ENCODE results near the gene OR5V1. TPM values are rescaled to one million over a fixed set of nuclear protein-coding genes. Genes with fewer than 3 reads are reported as not detected.
"Not testable (repeated sequence)": the region's sequence is repeated elsewhere in the genome, so short reads cannot be mapped to it uniquely, and the experiment has no call there.

The OR5V1 gene
- total RNA-seq, 1 donor from 2014 or later = not detected

GRCh38 chr6:29388533-29388932 is 19.9 kb upstream of the OR5V1 start:
- CTCF ChIA-PET = no interaction called here
- Mint-ChIP-seq H3K27me3 (peaks cover 24% of the 10 kb centered on the region), H3K36me3 (ENCODE audit: low read depth) (no peaks in the 10 kb centered on the region), H3K9me3 (no peaks in the 10 kb centered on the region), H3K27ac (no peak overlapping the region), H3K4me1 (no peaks in the 10 kb centered on the region), H3K4me3 (no peak overlapping the region)
- DNase-seq = no peak
- POLR2A ChIA-PET = no interaction called here
- no peak for TF ChIP-seq CTCF (IDR thresholded peaks at IDR 0.05)
- intact Hi-C loops (cut with micrococcal nuclease) = no loop called here
- no peak for ATAC-seq (ENCODE audit: low read depth)

- no peaks in the 10 kb centered on the region for H3K36me3 Mint-ChIP-seq (ENCODE audit: low read depth)
- TF ChIP-seq CTCF (IDR thresholded peaks at IDR 0.05) = no peak
- CTCF ChIA-PET = no interaction called here
These were observed 7.3 kb upstream of the OR5V1 start for GRCh38 chr6:29376003-29376402.

GRCh38 chr6:29375191-29375590 is 6.5 kb upstream of the OR5V1 start, which contains the start of gene OR12D3:
TSS of gene OR12D3 (minus strand) at chr6:29375291. CDS start at chr6:29375287, 4 bp downstream.
- no peaks in the 10 kb centered on the region for H3K36me3 Mint-ChIP-seq (ENCODE audit: low read depth)
- peaks cover 24% of the 10 kb centered on the region for H3K27me3 Mint-ChIP-seq
- H3K4me1 Mint-ChIP-seq = no peaks in the 10 kb centered on the region
- TF ChIP-seq CTCF (IDR thresholded peaks at IDR 0.05) = no peak
- no peaks in the 10 kb centered on the region for H3K9me3 Mint-ChIP-seq
- no peak within 1 kb of the TSS for H3K27ac Mint-ChIP-seq
- no peak for ATAC-seq (ENCODE audit: low read depth)
- ChIA-PET POLR2A (no interaction called here), CTCF (no interaction called here)
- no peak within 1 kb of the TSS for H3K4me3 Mint-ChIP-seq
- DNase-seq = no peak
- intact Hi-C loops (cut with micrococcal nuclease) = loop anchor here (5.0 kb wide), 1 partner anchor 212 kb away; the partner anchor contains the start of gene OR2H2

More at GRCh38 chr6:29376003-29376402, 7.3 kb upstream of the OR5V1 start:
- Mint-ChIP-seq H3K9me3 (no peaks in the 10 kb centered on the region), H3K27ac (no peak overlapping the region), H3K27me3 (peaks cover 21% of the 10 kb centered on the region), H3K4me1 (no peaks in the 10 kb centered on the region), H3K4me3 (no peak overlapping the region)
- intact Hi-C loops (cut with micrococcal nuclease) = loop anchor here (5.0 kb wide), 1 partner anchor 211 kb away; the partner anchor contains the start of gene OR2H2
- no peak for DNase-seq
- POLR2A ChIA-PET = no interaction called here
- no peak for ATAC-seq (ENCODE audit: low read depth)

GRCh38 chr6:29355603-29356002 is 13.1 kb downstream of the OR5V1 start:
- DNase-seq = no peak
- intact Hi-C loops (cut with micrococcal nuclease) = no loop called here
- ChIA-PET POLR2A (no interaction called here), CTCF (no interaction called here)
- TF ChIP-seq CTCF (IDR thresholded peaks at IDR 0.05) = no peak
- Mint-ChIP-seq H3K4me1 (no peaks in the 10 kb centered on the region), H3K27me3 (peaks cover 25% of the 10 kb centered on the region), H3K4me3 (no peak overlapping the region), H3K27ac (no peak overlapping the region), H3K36me3 (ENCODE audit: low read depth) (no peaks in the 10 kb centered on the region), H3K9me3 (peaks cover 8% of the 10 kb centered on the region)
- ATAC-seq (ENCODE audit: low read depth) = no peak

- Mint-ChIP-seq H3K4me3 (no peak overlapping the region), H3K27ac (no peak overlapping the region), H3K27me3 (peaks cover 22% of the 10 kb centered on the region), H3K4me1 (no peaks in the 10 kb centered on the region), H3K9me3 (peaks cover 10% of the 10 kb centered on the region), H3K36me3 (ENCODE audit: low read depth) (no peaks in the 10 kb centered on the region)
- ChIA-PET POLR2A (no interaction called here), CTCF (no interaction called here)
- DNase-seq = no peak
- TF ChIP-seq CTCF (IDR thresholded peaks at IDR 0.05) = no peak
- intact Hi-C loops (cut with micrococcal nuclease) = no loop called here
- ATAC-seq (ENCODE audit: low read depth) = no peak
These were observed 13.7 kb downstream of the OR5V1 start for GRCh38 chr6:29354980-29355379.

GRCh38 chr6:29349348-29349747 is 19.3 kb downstream of the OR5V1 start:
- DNase-seq; H3K36me3 Mint-ChIP-seq (ENCODE audit: low read depth); POLR2A ChIA-PET; H3K4me1 Mint-ChIP-seq; ATAC-seq (ENCODE audit: low read depth); H3K4me3 Mint-ChIP-seq; intact Hi-C loops (cut with micrococcal nuclease); CTCF ChIA-PET; H3K27ac Mint-ChIP-seq: not testable (repeated sequence)
- Mint-ChIP-seq H3K9me3 (peaks cover 13% of the 10 kb centered on the region), H3K27me3 (peaks cover 18% of the 10 kb centered on the region)
